SIG-M5 (cell line): ENCODE measurements around the gene PROB1.
A peak's percentile ranks its signal among the peaks of the same experiment; 100 is the strongest.
"Not testable (repeated sequence)": the region's sequence is repeated elsewhere in the genome, so short reads cannot be mapped to it uniquely, and the experiment has no call there.

Source experiments
- DNase-seq: peaks from one replicate; lab custom pipeline; 2025; lab: John Stamatoyannopoulos, UW

The PROB1 gene

GRCh38 chr5:139392678-139393496 is 2.0 kb downstream of the PROB1 start:
- DNase-seq = no peak

- DNase-seq = no peak
Measured at GRCh38 chr5:139392324-139392677, 2.6 kb downstream of the PROB1 start.

DNA sequence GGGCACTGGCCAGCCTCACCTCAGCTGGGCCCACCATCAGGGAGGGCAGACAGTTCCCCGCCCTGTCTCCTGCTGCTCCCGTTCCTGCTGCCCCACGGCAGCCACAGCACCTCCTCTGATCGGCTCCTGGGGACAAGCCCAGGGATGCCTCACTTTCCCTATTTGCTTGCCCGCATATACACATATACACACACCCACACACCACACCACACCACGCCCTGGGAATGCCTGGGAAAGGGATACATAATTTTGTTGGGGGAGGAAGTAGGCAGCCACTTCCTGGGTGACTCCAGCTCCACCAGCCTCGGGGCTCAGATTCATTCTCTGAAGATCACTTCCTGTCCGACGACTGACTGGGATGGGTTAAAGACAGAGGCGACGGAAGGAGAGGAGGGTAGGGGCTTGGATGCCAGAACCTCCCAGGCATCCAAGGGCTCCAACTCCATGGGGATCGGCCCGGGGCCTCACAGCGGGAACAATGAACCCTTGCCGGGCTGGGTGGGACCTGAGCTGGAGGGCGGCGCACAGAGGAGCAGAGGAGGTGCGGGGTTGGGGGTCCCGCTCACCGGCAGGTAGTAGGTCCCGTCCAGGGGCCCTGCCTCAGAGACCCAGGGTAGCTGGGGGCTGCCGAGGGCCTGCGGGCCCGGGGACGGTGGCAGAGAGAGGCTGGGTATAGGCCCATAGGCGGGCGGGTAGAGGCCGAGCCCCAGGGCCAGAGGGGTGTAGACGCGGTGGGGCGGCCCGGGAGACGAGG is 3.2 kb downstream of the PROB1 start:
- no peak for DNase-seq

DNA sequence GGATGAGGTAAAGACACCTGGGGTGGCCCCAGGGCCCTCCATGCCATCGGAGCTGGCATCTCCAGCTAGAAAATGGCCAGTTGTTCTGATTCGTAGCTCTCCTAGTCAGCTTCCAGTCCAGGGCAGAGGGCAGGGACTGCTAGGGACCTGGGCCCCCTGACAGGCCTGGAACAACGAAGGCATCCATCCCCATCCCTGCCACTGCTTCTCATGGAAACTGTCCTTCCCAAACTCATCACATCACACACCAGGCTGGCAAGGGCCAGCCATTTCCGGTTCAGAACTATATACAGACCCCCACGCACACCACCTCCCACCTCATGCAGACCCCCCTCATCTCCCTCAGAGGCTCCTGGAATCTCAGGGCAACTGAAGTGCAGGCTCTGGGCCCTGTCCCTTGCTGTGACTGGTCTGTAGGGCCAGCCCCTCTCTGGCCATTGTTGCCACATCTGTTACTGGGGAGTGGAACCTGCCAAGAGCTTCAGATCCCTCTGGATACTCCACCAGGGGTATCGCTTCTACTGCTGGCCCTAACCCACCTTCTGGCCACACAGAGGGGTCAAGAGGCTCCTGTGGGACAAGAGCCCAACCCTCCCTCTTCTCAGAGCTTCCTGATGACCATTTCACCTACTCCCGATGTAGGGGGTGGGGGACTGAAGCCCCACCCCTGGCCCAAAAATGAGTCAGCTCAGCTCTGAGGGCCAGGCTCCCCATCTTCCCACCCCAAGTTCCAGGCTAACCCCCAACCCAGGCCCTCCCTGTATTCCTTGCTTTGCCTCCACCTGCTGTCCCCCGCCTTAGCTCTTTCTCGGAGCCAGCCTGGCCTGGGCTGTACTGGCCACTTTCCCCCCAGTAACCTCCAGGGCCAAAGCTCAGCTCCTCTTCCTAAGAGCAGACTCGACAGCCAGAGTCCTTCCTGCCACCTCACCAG is 4.0 kb downstream of the PROB1 start:
- DNase-seq = no peak

- no peak for DNase-seq
Measured at GRCh38 chr5:139389701-139390638, 4.9 kb downstream of the PROB1 start, which contains the start of gene MZB1. MZB1 (minus strand) TSS chr5:139389913; CDS start chr5:139389856, 57 bp downstream.

GRCh38 chr5:139388198-139388821 is 6.6 kb downstream of the PROB1 start:
- no peak for DNase-seq

GRCh38 chr5:139387611-139388197 is 7.2 kb downstream of the PROB1 start:
- DNase-seq = no peak

GRCh38 chr5:139386956-139387355 is 7.9 kb downstream of the PROB1 start:
- DNase-seq = not testable (repeated sequence)

GRCh38 chr5:139386050-139386438 is 8.9 kb downstream of the PROB1 start:
- no peak for DNase-seq

DNA sequence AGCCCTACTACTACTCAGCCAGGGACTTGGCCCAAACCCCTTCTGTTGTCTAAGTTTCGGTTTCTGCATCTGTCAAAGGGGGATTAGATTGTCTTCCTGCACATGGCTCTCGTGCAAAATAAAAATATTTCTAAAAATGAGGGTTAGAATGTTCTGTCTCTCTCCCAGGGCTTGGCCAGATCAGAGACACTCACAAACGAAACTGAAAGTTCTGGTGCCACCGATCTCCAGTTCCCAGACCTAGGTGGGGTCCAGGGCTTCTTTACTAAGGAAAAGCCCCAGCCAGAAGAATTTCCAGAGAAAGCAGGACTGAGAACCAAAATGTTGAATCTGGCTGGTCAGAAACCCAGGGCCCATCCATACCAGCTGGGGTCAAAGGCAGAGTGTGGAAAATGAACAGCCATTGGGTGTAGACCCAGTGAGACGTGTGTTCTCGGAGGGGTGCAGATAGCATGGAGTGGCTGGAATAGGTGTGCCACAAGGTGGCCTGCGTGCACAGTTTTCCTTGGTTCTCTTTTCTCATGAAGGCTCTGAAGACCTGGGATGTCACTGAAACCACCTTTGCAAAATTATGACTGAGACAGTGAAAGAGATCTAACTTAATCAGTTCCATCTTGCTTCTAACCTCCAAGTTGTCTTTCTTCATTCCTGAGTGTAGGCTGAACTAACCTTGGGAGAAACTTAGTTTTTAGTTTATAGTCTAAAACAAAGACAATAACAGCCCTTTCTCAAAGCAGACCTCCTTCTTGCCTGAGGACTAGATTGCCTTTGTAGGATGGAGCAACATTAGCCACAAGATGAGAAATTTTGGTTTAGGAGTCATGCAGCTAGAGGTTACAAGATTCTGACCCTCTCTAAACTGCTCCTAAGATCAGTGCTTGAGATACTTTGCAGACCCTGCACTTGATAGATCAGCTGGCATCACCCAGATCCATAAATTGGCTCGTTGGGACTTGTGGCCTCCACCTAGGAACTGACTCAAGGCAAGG is 9.5 kb downstream of the PROB1 start:
- peak; percentile 11 for DNase-seq

DNA sequence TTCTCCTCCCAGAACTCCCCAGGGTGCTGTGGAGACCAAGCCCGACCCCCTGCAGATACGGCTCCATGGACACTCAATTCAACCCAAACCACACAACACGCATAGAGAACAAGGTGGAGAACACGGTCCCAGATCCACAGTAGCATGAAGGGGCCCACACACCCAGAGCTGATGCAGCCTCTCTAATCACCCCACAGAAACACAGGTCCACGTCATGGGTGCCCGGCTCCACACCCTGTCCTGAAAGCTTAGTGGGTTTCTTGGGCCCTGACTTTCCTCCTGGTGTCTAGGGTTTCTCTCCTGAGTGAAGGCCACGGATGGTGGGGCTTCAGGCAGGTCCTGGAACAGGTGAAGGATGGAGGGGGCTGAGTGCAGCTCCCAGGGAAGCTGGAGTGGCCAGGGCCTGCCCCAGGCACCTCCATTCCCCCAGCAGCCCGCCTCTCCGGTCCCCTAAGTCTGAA is 10.3 kb downstream of the PROB1 start:
- no peak for DNase-seq

DNA sequence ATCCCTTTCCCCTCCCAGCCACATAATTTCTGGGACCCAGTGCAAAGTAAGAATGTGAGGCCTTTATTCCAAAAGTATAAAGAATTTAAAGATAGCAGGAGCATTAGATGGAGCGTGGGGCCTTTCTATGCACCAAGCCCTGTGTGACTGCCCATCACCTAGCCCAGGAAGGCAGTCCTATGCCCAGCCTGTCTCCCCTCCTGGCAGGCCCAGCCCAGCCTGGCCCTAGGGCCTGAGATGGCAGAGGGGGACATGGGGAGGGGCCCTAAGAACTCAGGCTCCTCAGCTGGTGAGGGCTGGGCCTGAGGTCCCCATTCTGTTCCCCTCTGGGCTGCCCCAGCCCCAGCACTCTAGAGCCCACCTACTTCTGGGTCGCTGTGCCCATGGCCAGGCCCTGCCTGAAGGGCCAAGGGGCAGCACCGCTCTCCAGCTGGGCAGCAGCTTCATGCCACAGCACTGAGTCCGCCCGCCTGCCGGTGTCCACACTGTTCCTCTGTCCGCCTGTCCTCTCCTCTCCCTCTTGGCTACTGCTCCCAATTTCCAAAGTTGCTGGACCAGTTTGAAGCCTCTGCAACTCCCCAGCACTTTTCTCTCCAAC is 10.8 kb downstream of the PROB1 start:
- DNase-seq = no peak

GRCh38 chr5:139383275-139383992 is 11.5 kb downstream of the PROB1 start, which contains the start of gene SLC23A1:
SLC23A1 (minus strand) TSS chr5:139383297; CDS start chr5:139383253, 44 bp downstream.
- DNase-seq = no peak

DNA sequence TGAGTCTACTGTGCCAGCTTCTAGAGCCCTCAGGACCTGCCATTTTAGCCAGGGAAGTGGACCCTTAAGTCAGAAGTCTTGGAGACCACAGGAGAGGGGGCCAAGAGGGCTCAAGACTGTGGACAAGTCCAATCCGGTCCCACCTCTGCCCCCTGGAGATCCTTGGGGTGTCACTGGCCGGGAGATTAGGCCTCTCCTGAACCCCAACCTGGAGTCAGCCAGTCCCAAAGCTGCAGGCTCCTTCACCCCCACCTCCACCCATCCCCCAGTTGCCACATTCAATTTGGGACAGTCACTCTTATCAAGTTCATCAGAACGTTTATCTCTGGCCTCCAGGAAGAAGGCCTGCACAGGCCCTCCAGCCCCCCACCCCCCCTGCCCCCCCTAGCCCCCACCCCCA is 12.1 kb downstream of the PROB1 start:
- no peak for DNase-seq

- no peak for DNase-seq
Measured at GRCh38 chr5:139381837-139382761, 12.8 kb downstream of the PROB1 start.

- no peak for DNase-seq
Measured at GRCh38 chr5:139379626-139380449, 15.1 kb downstream of the PROB1 start.
